Frontal cortex (tissue), 4 donors: ENCODE results near the gene TOB2. TPM values are rescaled to one million over a fixed set of nuclear protein-coding genes. Genes with fewer than 3 reads are reported as not detected.
"Not testable (repeated sequence)": the region's sequence is repeated elsewhere in the genome, so short reads cannot be mapped to it uniquely, and the experiment has no call there.

ENCODE experiments used
- DNase-seq, 2 donors: peaks; one replicate each; pipeline ENCODE4 v3.0.0; 2012; ENCODE audit warnings: low spot score in 2 of 2
- FAIRE-seq: peaks from 2 replicates; lab custom pipeline; 2012; peaks lifted over from hg19 to GRCh38; lab: Jason Lieb, UNC
- total RNA-seq: library from RNA; depleted of rRNA; stranded (reverse); fragments of >200 nt; gene quantifications from one replicate; pipeline ENCODE4 v1.2.3, GENCODE V29; 2014
- donor health status: control.
- donor health status: control.
- donor health status: control.

TOB2 gene
- total RNA-seq, 1 donor from 2014 or later, result 10.2 TPM

GRCh38 chr22:41434361-41435003 lies 12.1 kb downstream of the TOB2 start:
- not testable (repeated sequence) for DNase-seq, FAIRE-seq

GRCh38 chr22:41433480-41433879 lies 13.1 kb downstream of the TOB2 start:
- not testable (repeated sequence) for FAIRE-seq, DNase-seq

DNA sequence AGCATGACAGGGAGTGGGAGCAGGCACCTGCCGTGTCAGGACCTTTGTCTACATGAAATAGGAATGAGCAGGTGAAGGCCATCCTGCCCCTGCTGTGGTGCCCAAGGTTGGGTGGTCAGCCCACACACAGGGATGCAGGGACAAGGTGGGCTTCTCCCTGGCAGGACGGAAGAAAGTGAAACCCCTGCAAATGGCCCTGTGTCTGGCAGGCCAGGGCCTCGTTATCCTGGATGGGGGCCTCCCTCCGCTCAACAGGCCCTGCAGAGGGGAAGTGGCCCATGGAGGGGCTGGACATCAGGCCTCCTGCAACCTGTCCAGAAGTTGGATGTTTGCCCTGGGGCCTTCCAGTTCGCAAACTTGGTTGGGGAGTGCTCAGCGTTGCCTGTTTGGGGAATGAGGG lies 14.9 kb downstream of the TOB2 start:
- no peak for FAIRE-seq
- DNase-seq, result no peak

- DNase-seq (no peak), FAIRE-seq (no peak)
These were observed 16.7 kb downstream of the TOB2 start for GRCh38 chr22:41429951-41430332.

- no peak for FAIRE-seq
- DNase-seq, result no peak
These were observed 17.2 kb downstream of the TOB2 start for GRCh38 chr22:41429232-41429950.

DNA sequence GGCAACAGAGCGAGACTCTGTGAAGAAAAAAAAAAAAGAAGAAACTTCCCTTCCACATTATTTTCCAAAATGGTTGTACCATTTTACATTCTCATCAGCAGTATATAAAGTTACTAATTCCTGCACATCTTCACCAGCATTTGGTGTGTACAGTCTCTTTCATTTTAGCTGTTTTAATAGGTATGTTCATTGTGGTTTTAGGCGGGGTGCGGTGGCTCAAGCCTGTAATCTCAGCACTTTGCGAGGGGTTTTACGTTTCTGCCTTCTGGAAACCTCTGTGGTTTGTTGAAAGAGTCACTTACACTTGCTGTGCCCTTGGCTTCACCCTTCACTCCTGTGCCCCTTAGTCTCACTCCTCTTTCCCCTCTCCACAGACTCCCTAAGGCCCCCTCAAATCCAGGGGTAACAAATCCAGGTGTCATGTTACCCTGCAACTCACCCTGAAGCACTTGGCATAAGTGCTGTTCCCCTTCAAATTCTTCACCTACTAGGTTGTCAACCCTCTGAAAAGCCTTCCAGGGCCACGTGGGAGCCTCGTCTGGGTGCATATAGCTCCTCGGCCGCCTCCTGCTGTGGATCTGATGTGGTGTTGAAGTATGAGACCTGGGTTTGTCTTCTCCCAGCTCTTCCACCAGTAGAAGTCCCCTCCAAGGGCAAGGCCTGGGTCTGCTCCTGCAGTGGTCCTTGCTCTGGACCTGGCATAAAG lies 20.8 kb downstream of the TOB2 start:
- DNase-seq (no peak), FAIRE-seq (no peak)

DNA sequence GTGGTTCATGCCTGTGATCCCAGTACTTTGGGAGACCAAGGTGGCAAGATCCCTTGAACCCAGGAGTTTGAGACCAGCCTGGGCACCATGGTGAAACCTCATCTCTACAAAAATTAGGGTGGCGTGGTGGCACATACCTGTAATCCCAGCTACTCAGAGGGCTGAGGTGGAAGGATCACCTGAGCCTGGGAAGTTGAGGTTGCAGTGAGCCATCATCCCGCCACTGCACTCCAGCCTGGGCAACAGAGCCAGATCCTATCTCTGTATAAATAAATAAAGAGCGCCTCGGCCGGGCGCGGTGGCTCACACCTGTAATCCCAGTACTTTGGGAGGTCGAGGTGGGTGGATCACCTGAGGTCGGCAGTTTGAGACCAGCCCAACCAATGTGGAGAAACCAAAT lies 27.9 kb downstream of the TOB2 start:
- DNase-seq, result no peak
- no peak for FAIRE-seq

DNA sequence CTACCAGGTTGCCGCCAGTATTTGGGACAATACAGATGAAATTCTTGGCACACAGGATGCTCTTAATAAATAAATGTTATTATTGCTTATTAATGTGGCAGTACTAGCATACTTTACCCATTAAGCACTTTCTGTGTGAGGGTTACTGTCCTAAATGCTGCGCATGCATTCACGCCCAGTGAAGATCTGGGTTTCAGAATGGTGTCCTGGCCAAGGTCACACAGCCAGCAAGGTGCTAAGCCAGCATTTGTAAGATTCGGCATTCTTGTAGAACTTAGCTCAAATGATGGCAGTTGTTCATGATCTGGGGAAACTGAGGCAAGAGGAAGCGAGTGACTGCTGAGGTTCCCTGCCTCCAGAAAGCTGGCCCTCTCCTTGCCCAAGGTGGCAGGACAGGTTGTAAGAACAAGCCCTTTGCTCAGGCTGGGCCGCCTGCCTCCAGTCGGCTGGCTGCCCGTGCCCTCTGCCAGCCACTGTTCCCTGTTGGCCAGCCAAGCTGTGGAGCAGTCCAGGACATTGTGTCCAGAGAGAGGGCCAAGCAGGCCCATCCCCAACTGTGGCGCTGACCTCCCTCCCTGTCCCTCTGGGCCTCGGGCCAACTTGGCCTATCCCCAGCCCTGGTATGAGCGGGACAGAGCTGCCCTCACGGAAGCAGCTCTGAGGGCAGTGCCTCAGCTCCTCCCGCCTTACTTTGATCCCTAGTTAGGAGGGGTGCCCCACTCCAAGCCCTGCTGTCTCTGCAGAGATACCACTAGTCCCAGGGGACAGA lies 28.8 kb downstream of the TOB2 start:
- FAIRE-seq (peak; percentile 19), DNase-seq (peak; percentile 66 to 72)

- DNase-seq, result no peak
- no peak for FAIRE-seq
These were observed 31.0 kb downstream of the TOB2 start for GRCh38 chr22:41415554-41415953.

- DNase-seq (no peak), FAIRE-seq (no peak)
These were observed 35.4 kb downstream of the TOB2 start for GRCh38 chr22:41411021-41411851.

GRCh38 chr22:41410311-41410751 lies 36.3 kb downstream of the TOB2 start:
- FAIRE-seq (no peak), DNase-seq (no peak)

GRCh38 chr22:41408665-41409064 lies 37.9 kb downstream of the TOB2 start:
- DNase-seq, result no peak
- no peak for FAIRE-seq

DNA sequence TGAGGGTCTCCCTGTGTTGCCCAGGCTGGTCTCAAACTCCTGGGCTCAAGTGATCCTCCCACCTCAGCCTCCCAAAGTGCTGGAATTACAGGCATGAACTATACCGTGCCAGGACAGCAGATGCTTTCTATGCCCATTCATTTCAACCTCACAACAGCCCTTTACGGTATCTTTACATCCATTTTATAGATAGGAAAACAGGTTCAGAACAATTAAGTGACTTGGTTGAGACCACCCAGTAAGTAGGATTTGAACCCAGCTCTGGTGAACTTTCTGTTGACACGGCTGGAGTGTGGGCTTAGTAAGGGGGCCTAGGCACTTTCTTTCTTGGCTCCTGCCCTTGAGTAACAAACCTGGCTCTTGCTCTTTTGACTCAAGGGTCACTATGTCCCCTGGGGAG lies 39.2 kb downstream of the TOB2 start:
- FAIRE-seq, result no peak

DNA sequence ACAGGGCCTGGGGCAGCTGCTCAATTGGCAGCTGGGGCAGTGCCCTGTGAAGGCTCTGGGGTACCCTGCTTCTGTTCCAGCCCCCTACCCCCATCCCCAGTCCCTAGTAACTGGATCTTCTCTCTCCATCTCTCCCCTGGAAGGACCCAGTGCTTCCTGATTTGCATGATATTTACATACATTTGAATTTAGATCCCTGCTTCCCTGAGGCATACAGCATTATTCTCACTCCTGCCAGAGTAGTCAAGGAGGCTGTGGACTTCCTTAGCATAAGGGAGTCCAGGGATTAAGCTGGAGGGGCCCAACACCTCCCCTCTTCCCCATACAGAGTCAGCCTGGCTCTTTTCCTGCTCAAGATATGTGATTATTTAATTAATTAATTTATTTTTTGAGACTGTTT lies 40.2 kb downstream of the TOB2 start:
- DNase-seq (no peak), FAIRE-seq (no peak)

More for the DNA sequence above, 39.2 kb downstream of the TOB2 start:
- no peak for DNase-seq

DNA sequence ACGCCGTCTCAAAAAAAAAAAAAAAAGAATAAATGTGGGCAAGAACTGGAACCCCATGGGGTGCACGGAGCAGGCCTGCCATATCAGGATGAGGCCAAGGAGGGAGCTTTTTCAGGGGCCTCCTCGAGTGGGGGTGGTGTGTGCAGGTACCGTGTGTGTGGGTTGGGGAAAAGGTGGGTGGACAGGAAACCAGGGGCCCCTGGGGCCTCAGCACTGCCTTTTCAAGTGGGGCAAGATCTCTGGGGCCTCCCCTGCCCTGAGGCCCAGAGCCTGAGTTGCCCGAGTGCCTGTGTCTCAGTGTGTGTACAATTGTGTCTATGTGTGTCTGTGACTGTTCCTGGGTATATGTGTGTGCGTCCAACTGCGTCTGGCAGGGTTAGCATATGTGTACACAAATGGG lies 41.0 kb downstream of the TOB2 start:
- FAIRE-seq (no peak), DNase-seq (no peak)

DNA sequence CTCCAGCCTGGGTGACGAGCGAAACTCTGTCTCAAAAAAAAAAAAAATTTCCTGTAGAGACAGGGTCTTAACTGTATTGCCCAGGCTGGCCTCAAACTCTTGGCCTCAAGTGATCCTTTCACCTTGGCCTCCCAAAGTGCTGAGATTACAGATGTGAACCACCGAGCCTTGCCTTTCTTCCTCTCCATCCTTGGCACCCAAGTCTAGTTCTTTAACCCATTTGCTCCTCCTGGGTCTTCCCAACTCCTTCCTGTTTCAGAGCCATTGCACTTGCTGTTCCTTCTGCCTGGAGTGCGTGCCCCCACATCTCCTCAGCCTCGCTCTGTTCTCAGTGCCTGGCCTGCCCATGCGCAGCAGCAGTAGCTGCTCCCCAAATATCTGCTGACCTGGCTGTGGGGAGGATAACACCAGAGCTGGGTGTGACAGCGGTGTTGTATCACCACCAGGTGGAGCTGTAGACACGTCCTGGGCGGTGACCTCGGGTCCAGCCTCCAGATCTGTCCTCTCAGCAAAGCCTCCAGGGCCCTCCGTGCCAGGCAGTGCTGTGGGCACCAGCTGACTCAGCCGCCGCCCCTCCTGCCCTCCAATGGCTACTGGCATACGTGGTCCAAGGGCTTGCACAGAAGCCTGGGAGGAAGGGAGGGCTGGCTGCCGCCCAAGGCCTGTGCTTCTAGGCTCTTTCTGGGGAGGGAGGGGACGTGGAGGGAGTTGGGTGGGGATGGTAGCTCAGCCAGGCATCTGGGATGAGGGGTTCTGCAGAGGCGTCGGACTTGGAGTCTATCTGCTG lies 42.9 kb downstream of the TOB2 start:
- FAIRE-seq (peak; percentile 61), DNase-seq (peak; percentile 82 to 94)

- not testable (repeated sequence) for FAIRE-seq
These were observed 43.8 kb downstream of the TOB2 start for GRCh38 chr22:41402851-41403250.

GRCh38 chr22:41401781-41402648 lies 44.6 kb downstream of the TOB2 start:
- peak; percentile 68 to 79 for DNase-seq
- no peak for FAIRE-seq

More at GRCh38 chr22:41402851-41403250, 43.8 kb downstream of the TOB2 start:
- DNase-seq, result not testable (repeated sequence)
